GM21528 (cell line): ENCODE data around the gene WDR83.
"Not testable (repeated sequence)": the region's sequence is repeated elsewhere in the genome, so short reads cannot be mapped to it uniquely, and the experiment has no call there.

ENCODE experiments used
- ATAC-seq: cut with Tn5 transposase; IDR thresholded peaks from one replicate; pipeline ENCODE4 v1.9.1; 2021; ENCODE audit warnings: mild to moderate bottlenecking, moderate library complexity; ENCODE audit not compliant: unreplicated experiment, low FRiP score

Gene WDR83, protein sequence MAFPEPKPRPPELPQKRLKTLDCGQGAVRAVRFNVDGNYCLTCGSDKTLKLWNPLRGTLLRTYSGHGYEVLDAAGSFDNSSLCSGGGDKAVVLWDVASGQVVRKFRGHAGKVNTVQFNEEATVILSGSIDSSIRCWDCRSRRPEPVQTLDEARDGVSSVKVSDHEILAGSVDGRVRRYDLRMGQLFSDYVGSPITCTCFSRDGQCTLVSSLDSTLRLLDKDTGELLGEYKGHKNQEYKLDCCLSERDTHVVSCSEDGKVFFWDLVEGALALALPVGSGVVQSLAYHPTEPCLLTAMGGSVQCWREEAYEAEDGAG

GRCh38 chr19:12666265-12667048 lies at the start of gene WDR83, which contains the start of gene MAN2B1:
WDR83 (plus strand) TSS chr19:12666807; CDS start chr19:12669791, 2,984 bp downstream.
MAN2B1 (minus strand) TSS chr19:12666742; CDS start chr19:12666701, 41 bp downstream.
- ATAC-seq = no peak

DNA sequence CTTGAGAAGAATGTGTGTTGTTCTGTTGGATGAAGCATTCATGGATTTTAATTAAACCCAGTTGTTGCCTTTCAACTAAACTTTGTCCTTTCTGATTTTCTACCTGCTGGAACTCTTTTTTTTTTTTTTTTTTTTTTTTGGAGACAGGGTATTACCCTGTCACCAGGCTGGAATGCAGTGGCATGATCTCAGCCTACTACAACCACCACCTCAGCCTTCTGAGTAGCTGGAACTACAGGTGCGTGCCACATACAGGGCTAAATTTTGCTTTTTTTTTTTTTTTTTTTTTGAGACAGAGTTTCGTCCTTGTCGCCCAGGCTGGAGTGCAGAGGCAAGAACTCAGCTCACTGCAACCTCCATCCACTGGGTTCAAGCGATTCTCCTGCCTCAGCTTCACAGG lies 49.0 kb upstream of the WDR83 start:
- ATAC-seq = no peak

DNA sequence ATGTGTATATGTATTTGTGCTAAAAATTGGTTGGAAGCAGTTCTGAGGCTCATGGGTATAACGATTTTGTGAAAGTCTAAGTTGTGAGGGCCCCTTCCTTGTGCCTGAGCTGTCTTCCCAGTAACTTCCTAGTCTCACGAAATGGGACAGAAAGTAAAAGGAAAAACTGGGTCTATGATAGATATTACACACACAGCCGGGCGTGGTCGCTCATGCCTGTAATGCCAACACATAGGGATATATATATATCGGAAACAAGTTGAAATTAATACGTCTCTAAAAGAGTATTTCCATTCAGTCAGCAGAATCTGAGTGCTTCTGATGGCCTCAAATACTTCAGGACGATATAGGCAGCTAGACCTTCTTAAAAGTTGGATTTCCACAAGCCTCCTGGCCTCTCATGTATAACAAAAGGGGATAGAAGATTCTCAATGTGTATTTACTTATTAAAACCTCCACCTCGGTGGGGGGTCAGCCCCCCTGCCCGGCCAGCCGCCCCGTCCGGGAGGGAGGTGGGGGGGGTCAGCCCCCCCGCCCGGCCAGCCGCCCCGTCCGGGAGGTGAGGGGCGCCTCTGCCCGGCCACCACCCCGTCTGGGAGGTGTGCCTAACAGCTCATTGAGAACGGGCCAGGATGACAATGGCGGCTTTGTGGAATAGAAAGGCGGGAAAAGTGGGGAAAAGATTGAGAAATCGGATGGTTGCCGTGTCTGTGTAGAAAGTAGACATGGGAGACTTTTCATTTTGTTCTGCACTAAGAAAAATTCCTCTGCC lies 45.2 kb upstream of the WDR83 start:
- not testable (repeated sequence) for ATAC-seq

DNA sequence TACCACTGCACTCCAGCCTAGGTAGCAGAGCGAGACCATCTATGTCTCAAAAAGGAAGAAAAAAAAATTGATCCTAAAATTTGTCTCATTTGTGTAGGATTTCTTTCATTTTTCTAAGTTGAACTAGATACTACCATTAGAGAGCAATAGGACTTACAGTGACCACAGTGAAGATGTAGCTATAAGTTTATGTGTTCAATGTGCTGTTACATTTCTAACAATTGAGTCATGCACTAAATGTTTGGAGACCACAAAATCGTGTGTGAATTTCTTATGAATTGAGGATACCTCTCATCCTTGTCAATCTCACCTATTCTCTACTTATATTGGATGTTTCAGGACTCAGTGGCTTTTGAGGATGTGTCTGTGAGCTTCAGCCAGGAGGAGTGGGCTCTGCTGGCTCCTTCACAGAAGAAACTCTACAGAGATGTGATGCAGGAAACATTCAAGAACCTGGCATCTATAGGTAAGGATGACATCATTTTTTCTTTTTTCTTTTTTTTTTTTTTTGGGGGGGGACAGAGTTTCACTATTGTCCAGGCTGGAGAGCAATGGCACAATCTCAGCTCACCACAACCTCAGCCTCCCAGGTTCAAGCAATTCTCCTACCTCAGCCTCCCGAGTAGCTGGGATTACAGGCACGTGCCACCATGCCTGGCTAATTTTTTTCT lies 43.1 kb upstream of the WDR83 start:
- ATAC-seq = no peak

DNA sequence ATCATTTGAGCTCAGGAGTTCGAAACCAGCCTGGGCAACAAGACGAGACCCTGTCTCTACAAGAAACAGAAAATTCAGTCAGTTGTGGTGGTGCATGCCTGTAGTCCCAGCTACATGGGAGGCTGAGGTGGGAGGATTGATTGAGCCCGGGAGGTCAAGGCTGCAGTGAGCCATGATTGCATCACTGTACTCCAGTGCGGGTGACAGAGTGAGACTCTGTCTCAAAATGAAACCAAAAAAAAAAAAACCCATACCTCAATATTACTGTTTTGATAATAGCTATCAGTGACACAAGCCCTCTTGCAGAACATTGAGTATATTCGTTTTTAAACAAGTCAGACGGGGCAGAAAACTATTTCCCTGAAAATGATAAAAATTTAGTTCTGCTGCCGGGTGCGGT lies 39.6 kb upstream of the WDR83 start:
- no peak for ATAC-seq

DNA sequence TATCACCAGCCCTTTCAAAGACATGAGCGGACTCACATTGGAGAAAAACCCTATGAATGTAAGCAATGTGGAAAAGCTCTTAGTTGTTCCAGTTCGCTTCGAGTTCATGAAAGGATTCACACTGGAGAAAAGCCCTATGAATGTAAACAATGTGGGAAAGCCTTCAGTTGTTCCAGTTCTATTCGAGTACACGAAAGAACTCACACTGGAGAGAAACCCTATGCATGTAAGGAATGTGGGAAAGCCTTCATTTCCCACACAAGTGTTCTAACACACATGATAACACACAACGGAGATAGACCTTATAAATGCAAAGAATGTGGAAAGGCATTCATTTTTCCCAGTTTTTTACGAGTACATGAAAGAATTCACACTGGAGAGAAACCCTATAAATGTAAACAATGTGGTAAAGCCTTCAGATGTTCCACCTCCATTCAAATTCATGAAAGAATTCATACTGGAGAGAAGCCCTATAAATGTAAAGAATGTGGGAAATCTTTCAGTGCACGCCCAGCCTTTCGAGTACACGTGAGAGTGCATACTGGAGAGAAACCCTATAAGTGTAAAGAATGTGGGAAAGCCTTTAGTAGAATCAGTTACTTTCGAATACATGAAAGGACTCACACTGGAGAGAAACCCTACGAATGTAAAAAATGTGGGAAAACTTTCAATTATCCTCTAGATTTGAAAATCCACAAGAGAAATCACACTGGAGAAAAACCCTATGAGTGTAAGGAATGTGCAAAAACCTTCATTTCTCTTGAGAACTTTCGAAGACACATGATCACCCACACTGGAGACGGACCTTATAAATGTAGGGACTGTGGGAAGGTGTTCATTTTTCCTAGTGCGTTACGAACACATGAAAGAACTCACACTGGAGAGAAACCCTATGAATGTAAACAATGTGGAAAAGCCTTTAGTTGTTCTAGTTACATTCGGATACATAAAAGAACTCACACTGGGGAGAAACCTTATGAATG lies 38.3 kb upstream of the WDR83 start:
- no peak for ATAC-seq

GRCh38 chr19:12629215-12629614 lies 37.4 kb upstream of the WDR83 start:
- ATAC-seq = no peak

GRCh38 chr19:12636631-12637030 lies 30.0 kb upstream of the WDR83 start:
- no peak for ATAC-seq

- no peak for ATAC-seq
These were observed 27.9 kb upstream of the WDR83 start for GRCh38 chr19:12638611-12639182.

- ATAC-seq = no peak
These were observed 26.6 kb upstream of the WDR83 start for GRCh38 chr19:12639901-12640613.

GRCh38 chr19:12641456-12641855 lies 25.2 kb upstream of the WDR83 start:
- no peak for ATAC-seq

GRCh38 chr19:12642506-12642905 lies 24.1 kb upstream of the WDR83 start:
- no peak for ATAC-seq

GRCh38 chr19:12643716-12644115 lies 22.9 kb upstream of the WDR83 start:
- ATAC-seq = not testable (repeated sequence)

GRCh38 chr19:12646551-12646950 lies 20.1 kb upstream of the WDR83 start:
- ATAC-seq = no peak

DNA sequence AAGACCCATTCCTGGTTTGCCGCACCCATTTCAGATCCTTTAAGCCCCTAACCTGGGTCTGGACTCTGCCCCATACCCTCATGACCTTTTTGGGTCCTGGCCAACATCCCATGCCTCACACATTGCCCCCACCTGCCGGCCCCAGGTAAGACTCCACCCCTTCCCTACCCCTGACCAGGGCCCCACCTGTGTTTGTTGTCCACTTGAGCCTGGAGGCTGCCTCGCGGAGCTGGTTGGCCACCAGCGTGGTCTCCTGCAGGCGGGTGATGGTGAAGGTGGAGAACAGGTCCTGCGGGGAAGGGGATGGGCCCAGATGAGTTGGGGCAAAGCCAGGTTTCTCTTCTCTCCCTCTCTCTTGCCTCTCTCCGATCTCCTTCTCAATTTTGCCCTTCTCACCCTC lies 19.6 kb upstream of the WDR83 start:
- no peak for ATAC-seq

DNA sequence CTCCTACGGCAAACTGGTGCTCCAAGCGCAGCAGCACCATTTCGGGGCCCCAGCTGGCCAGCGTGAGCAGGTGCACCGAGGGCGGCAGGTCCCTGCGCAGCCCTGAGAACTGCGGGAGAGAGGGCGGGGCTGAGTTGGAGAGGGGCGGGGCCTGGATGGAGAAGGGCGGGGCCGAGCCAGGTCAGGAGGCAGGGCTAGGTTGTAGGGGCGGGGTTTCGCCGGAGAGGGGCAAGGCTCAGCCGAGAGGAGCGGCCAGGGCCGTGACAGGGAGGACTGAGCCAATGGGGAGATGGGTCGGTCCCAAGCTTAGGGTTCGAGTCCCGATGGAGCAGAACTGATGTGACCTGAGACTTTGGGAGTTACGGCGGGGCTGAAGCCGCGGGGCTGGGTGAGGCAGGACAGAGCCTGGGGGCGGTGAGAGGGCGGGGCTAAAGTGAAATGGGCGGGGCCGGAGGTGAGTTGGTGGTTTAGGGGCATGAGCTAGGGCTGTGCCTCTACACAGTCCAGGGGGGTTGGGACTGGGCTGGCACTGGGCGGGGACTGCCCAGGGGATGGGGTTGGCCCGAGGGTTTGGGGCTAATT lies 19.0 kb upstream of the WDR83 start:
- ATAC-seq = no peak

DNA sequence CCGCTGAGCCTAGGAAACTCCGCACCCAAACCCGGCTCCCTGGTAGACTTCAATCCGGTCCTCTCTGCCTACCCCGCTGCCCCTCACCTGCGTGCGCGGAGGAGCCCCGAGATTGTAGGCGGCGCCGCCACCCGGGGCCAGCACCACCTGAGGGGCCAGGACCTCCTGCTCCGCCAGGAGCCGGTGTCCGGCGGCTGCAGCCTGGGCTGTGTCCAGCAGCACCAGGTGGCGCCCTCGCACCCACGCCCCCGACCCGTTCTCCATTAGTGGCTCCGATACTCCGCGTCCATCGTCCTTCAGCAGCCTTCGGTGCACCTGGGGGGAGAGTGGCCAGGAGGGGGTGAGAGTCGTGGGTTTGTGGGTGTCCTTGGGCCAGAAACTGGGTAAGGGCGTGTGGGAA lies 18.5 kb upstream of the WDR83 start:
- ATAC-seq = no peak

- no peak for ATAC-seq
These were observed 16.7 kb upstream of the WDR83 start for GRCh38 chr19:12649941-12650340.
